ENCODE data around the gene ANKS3.

ANKS3 gene

DNA sequence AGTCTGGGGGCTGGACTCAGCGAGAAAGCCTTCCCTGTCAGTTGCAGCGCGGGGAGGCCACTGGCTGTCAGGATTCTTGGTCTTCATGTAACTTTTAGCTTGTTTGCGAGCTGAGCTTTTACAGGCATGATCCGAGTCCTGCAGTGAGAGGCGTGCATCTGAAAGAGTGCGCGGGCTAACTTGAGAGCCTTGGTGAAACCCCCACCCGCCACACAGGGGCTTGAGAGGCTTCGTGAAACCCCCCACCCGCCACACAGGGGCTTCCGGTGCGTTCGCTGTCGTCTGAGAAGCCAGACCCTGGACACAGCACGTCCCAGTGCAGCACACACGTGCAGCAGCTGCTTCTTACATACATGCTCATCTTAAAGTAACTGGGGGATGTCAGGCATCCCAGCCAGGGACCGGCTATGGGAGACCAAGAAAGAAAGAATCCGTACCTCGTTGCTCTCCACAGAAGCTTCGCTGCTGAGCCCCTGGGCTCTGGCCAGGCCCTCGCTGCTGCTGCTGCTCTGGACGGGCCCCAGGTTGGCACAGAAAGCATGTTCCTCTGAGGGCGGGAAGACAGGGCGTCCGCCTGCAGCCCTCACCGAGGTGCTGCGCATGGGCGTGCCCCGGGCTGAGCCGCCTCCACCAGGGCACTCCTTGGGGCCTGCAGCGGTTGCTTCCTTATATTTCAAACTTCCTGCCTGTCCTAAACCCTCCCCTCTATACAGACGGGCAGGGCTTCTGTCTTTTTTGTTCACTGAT is 32.9 kb downstream of the ANKS3 start:
- no peak overlapping the region for H3K4me3 ChIP-seq (ENCODE audit: low read depth, low read length)
- TF ChIP-seq, protein P1, sequence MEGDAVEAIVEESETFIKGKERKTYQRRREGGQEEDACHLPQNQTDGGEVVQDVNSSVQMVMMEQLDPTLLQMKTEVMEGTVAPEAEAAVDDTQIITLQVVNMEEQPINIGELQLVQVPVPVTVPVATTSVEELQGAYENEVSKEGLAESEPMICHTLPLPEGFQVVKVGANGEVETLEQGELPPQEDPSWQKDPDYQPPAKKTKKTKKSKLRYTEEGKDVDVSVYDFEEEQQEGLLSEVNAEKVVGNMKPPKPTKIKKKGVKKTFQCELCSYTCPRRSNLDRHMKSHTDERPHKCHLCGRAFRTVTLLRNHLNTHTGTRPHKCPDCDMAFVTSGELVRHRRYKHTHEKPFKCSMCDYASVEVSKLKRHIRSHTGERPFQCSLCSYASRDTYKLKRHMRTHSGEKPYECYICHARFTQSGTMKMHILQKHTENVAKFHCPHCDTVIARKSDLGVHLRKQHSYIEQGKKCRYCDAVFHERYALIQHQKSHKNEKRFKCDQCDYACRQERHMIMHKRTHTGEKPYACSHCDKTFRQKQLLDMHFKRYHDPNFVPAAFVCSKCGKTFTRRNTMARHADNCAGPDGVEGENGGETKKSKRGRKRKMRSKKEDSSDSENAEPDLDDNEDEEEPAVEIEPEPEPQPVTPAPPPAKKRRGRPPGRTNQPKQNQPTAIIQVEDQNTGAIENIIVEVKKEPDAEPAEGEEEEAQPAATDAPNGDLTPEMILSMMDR (IDR thresholded peaks at IDR 0.05; ENCODE audit: low read depth, low read length), result no peak

DNA sequence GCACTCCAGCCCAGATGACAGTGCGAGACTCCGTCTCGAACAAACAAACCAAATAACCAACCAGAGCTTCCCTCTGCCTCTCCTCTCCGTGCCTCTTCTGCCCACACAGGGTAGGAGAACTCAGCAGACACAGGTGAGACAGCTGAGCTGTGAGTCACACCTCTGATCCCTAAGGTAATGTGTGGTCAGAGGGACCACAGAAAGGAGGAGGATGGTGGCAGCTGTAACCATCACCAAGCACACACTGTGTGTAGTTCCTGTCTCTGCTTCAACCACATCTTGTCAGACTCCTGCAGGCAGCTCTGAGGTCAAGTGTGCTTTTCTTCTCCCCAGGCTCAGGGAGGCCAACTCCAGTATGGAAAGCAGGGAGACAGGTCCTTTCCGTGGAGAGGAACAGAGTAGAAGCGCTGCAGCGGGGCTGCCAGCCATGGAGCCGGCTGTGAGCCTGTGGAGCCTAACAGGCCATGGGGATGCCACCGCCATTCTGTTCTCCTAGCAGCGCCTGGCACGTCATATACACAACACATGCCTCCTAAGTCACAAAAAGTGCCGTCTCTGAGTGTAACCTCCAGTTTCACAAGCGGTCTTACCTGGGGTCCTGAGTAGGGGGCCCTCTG is 33.6 kb downstream of the ANKS3 start:
- no peak overlapping the region for H3K4me3 ChIP-seq (ENCODE audit: low read depth, low read length)
- TF ChIP-seq, protein P1 (IDR thresholded peaks at IDR 0.05; ENCODE audit: low read depth, low read length), result no peak

DNA sequence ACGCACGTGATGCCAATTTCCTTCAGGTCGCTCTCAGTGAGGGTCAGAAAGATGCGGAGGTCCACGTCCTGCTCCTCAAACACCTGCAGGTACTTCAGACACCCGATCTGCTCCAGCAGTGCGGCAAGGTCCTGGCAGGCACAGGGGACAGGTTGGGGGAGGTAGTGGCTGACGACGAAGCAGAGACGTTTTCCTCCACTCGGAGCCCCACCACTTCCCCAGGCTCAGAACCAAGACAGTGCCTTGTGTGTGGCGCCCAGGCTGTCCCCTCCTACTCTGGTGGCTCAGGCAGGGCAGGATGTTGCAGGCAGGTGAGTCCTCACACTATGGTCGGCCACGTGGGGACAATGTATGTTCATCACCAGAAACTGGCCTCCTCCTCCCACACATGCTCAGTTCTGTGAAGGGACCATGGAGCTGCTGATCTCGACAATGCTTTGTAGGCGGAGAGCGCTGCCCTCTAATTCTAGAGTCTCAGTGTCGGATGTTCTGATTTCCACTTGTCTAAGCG is 35.0 kb downstream of the ANKS3 start:
- no peak overlapping the region for H3K4me3 ChIP-seq (ENCODE audit: low read depth, low read length)
- TF ChIP-seq, protein P1 (IDR thresholded peaks at IDR 0.05; ENCODE audit: low read depth, low read length), result no peak

DNA sequence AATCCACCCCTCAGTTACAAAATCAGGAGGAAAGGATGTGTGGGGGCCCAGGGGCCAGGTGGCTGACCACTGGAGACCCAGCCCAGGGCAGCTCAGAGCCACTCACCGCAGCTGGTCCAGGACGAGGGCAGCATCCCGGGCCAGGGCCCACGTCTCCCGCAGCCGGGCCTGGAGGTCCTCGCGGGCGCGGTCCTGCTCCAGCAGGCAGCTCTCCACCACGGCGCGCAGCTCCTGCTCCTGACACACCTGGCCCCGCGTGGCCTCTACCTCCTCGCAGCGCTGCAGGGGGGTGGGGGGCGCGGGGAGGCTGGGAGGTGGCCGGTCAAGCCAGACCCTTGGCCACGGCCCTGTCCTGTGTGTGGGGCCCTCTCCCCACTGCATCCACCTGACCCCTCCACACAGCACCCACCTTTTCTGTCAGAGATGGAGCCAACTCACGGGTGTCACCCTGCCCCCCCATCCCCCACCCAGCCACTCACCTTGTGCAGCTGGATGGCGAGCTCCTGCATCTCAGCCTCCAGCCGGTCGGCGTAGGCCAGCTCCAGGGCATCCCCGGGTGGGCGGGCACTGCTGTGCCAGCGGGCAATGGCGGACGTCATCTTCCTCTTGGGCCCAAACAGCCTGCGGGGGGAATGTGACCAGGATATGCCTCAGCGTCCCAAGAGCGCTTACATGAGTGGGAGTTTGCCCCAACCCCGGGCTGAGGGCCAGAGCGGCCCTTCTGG is 35.6 kb downstream of the ANKS3 start:
- no peak overlapping the region for H3K4me3 ChIP-seq (ENCODE audit: low read depth, low read length)
- TF ChIP-seq, protein P1 (IDR thresholded peaks at IDR 0.05; ENCODE audit: low read depth, low read length), result no peak

DNA sequence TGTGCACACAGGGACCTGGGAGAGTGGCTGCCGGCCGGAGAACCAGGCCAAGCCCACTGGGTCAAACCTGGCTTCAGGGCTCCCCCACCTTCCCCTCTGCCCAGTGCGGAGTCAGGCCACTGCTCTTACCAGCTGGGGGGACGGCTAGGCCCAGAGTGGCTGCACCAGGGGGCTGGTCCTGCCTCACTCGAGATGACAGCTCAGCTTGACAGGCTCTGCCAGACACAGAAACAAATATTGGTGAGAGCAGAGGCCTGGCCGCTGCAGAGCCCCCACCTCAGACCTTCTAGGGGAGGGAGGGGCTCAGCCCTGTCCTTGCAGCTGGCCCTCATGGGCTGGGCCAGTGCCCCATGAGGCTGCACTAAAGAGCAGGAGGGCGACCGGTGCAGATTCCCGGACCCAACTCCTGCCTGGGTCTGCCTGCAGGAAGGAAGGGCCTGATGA is 36.2 kb downstream of the ANKS3 start:
- TF ChIP-seq, protein P1 (IDR thresholded peaks at IDR 0.05; ENCODE audit: low read depth, low read length), result no peak
- H3K4me3 ChIP-seq (ENCODE audit: low read depth, low read length), result no peak overlapping the region

DNA sequence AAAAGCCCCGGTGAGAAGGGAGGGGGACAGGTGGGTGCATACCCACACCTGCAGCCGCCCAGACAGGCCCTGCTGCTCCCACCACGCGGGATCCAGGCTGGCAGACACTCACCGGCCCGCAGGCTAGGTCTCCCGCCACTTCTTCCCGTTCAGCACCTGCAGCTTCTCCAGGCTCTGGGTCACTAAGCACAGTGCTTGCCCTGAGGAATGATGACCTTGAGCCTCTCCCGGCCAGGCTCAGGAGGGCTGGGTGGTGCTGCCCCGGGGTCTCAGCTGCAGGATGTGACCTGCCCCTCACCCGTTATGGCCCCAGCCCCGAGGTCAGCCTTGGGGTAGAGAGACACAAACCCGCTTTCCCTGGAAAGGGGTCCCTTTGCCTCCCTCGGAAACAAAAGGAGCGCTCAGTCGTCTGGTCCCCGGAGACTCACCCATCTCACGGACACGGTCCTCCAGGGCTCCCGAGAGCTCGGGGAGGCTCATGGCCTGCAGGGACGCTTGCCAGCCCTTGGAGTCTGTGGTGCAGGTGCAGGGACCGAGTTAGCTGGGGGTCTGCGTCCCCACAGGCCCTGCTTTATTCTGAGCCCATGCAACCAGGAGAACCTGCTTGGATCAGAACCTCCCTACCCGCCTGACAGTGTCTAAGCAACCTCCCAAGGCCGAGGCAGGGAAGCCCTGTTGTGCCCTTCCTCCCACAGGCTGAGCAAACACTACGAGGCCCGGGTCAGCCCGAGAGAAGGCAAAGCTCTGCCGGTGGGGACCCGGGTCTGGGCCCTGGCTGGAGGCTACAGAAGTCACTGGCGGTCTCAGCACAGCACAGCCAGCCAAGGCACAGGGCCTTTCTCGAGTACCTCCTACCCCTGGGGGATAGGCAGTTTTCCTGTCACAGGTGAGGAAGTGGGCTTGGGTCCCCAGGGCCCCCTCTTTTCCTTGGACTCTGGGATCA is 36.9 kb downstream of the ANKS3 start:
- TF ChIP-seq, protein P1 (IDR thresholded peaks at IDR 0.05; ENCODE audit: low read depth, low read length), result no peak
- no peak overlapping the region for H3K4me3 ChIP-seq (ENCODE audit: low read depth, low read length)
